Measurements from ENCODE around the gene MCF2L2.

MCF2L2 gene

GRCh38 chr3:183369627-183370026, 58.8 kb downstream of the MCF2L2 start:
- no peak for DNase-seq (ENCODE audit: low read depth)

- no peak for DNase-seq (ENCODE audit: low read depth)
Observed at GRCh38 chr3:183369117-183369516, 59.3 kb downstream of the MCF2L2 start.

DNA sequence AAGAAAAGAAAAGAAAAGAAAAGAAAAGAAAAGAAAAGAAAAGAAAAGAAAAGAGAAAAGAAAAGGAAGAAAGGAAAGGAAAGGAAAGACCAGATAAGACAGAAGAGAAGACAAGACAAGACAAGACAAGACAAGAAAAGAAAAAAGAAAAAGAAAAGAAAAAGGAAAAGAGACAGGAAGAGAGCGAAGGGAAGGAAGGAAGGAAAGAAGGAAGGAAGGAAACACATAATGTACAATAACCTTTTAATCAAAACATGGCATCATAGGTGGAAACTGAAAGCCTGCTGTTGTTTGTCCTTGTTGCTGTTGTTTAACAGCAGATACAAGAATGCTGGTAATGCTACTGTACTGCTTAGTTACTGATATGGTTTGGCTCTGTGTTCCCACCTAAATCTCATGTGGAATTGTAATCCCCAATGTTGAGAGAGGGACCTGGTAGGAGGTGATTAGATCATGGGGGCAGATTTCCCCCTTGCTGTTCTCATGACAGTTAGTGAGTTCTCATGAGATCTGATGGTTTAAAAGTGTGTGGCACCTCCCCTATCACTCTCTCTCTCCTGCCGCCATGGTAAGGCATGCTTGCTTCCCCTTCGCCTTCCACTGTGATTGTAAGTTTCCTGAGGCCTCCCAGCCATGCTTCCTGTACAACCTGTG, 67.3 kb downstream of the MCF2L2 start:
- no peak for DNase-seq (ENCODE audit: low read depth)

DNA sequence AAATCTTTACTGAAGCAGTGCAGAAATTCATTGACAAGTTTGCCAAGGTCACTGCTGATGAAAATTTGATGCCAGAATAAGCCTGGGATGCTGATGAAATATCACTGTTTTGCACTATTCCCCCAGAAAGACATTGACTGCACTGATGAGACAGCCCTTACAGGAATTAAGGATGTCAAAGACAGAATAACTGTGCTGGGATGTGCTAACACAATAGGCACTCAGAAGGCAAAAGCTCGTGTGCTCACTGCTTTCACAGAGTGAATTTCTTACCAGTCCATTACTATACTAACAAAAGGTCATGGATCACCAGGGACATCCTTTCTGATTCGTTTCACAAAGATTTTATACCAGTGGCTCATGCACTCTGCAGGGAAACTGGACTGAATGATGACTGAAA, 69.4 kb downstream of the MCF2L2 start:
- DNase-seq (ENCODE audit: low read depth), result no peak

GRCh38 chr3:183357564-183358079, 70.8 kb downstream of the MCF2L2 start:
- DNase-seq (ENCODE audit: low read depth), result no peak

GRCh38 chr3:183356920-183357319, 71.5 kb downstream of the MCF2L2 start:
- no peak for DNase-seq (ENCODE audit: low read depth)

DNA sequence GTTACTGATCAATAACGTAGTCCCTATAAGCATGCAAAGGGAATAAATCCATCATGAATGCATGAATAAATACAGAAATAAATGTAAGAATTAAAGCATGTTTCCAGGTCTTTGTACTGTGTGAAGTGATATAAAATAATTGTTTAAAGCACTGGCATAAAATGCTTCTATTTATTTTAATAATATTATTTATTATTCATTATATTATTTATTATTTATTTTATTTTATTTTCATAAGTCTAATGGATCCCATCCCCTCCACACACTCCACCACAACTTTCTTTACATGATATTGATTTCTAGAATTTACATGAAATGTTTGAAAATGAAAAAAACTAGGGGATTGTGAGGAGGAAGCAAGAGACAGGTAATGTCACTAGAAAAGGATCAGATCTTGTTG, 73.5 kb downstream of the MCF2L2 start:
- no peak for DNase-seq (ENCODE audit: low read depth)

DNA sequence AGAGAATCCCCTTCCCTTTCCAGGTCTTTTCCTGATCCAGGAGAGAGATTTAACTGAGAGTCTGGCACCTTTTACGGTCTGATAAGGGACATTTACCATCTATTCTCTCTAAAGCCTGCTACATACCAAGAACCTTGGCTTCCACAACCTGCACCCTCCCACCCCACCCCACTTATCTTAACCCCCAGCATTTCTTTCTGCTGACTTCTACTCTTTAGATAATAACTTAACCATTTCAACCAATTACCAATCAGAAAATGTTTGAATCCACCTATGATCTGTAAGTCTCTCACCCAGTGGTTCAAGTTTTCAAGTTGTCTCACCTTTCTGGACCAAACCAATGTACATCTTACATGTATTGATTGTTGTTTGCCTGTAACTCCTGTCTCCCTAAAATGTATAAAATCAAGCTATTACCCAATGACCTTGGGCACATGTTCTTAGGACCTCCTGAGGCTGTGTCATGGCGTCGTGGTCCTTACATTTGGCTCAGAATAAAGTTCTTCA, 74.0 kb downstream of the MCF2L2 start:
- DNase-seq (ENCODE audit: low read depth), result no peak

DNA sequence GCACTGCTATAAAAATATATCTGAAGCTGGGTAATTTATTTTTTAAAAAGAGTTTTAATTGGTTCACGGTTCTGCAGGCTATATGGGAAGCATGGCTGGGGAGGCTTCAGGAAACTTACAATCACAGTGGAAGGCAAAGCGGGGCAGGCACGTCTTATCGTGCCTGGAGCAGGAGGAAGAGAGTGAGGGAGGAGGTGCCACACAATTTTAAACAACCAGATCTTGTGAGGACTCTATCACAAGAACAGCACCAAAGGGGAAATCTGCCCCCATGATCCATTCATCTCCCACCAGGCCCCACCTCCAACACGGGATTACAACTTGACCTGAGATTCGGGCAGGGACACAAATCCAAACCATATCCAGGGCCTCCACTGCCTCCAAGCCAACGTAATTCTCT, 75.0 kb downstream of the MCF2L2 start:
- no peak for DNase-seq (ENCODE audit: low read depth)

- DNase-seq (ENCODE audit: low read depth), result no peak
Observed at GRCh38 chr3:183350164-183350563, 78.3 kb downstream of the MCF2L2 start.

GRCh38 chr3:183349421-183350157, 78.8 kb downstream of the MCF2L2 start:
- DNase-seq (ENCODE audit: low read depth), result no peak

DNA sequence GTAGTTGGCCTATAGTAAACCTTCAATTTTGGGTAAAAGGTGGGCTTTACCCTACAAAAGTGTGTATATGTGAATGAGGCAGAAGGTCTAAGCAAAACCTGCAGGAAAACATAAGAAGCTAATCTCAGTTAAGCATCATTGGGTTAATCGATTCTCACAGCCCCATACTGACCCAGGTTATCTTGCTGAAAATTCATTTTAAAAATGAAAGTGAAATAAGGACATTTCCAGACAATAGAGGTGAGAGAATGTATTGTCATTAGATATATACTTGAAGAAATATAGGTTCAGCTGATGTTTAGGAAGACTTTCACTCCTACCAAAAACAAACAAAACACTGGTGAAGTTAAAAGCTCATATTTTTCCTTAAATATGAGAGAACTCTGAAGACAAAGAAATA, 85.6 kb downstream of the MCF2L2 start:
- no peak for DNase-seq (ENCODE audit: low read depth)

- DNase-seq (ENCODE audit: low read depth), result no peak
Observed at GRCh38 chr3:183341545-183342288, 86.7 kb downstream of the MCF2L2 start.

- DNase-seq (ENCODE audit: low read depth), result no peak
Observed at GRCh38 chr3:183340222-183340621, 88.2 kb downstream of the MCF2L2 start.

GRCh38 chr3:183339461-183340086, 88.8 kb downstream of the MCF2L2 start:
- DNase-seq (ENCODE audit: low read depth), result no peak

GRCh38 chr3:183338520-183338919, 89.9 kb downstream of the MCF2L2 start:
- no peak for DNase-seq (ENCODE audit: low read depth)

GRCh38 chr3:183332487-183332886, 95.9 kb downstream of the MCF2L2 start:
- DNase-seq (ENCODE audit: low read depth), result no peak

GRCh38 chr3:183331498-183331897, 96.9 kb downstream of the MCF2L2 start:
- no peak for DNase-seq (ENCODE audit: low read depth)

- no peak for DNase-seq (ENCODE audit: low read depth)
Observed at GRCh38 chr3:183330881-183331280, 97.5 kb downstream of the MCF2L2 start.

- DNase-seq (ENCODE audit: low read depth), result no peak
Observed at GRCh38 chr3:183329543-183329942, 98.9 kb downstream of the MCF2L2 start.

GRCh38 chr3:183328823-183329222, 99.6 kb downstream of the MCF2L2 start:
- DNase-seq (ENCODE audit: low read depth), result no peak

GRCh38 chr3:183328164-183328563, 100.3 kb downstream of the MCF2L2 start:
- DNase-seq (ENCODE audit: low read depth), result no peak
